Left ventricle myocardium inferior (tissue), 1 donor: Measurements from ENCODE around the gene ADCY3. TPM values are rescaled to one million over a fixed set of nuclear protein-coding genes. Genes with fewer than 3 reads are reported as not detected.

Experiments used
- DNase-seq: peaks from one replicate; pipeline ENCODE4 v3.0.0-alpha.2; 2020
- H3K27ac ChIP-seq: fragments of 200-600 bp; replicated peaks from 2 replicates; pipeline ENCODE4 v1.8.0; 2021
- H3K27me3 ChIP-seq: fragments of 200-600 bp; 2 replicates; pipeline ENCODE4 v1.8.0; 2021; ENCODE audit warnings: low read depth
- H3K36me3 ChIP-seq: fragments of 200-600 bp; 2 replicates; pipeline ENCODE4 v1.8.0; 2021
- H3K4me1 ChIP-seq: fragments of 200-600 bp; 2 replicates; pipeline ENCODE4 v1.8.0; 2021
- H3K4me3 ChIP-seq: fragments of 200-600 bp; 2 replicates; pipeline ENCODE4 v1.8.0; 2021; ENCODE audit warnings: mild to moderate bottlenecking, moderate library complexity
- H3K9me3 ChIP-seq: fragments of 200-600 bp; replicated peaks from 2 replicates; pipeline ENCODE4 v1.8.0; 2021
- CTCF ChIP-seq: fragments of 200-600 bp; IDR thresholded peaks from 2 replicates; pipeline ENCODE4 v1.8.0; 2021; ENCODE audit warnings: antibody characterized with exemption, mild to moderate bottlenecking, borderline replicate concordance
- intact Hi-C: fragments of 100-400 bp; cut with micrococcal nuclease; formaldehyde crosslinking; loops from one replicate; pipeline ENCODE4 v1.11.0; 2022
- total RNA-seq: library from RNA; stranded (reverse); fragmentation: NEBNext Ultra II Directional; extraction: Animal tissue kit (Norgen Biotek cat#: 25700); gene quantifications from one replicate; pipeline ENCODE4 v1.2.1, GENCODE V29; 2021
- donor health status: DM: no; HTN: yes; CAD: no; lungs with severe emphysema.

The ADCY3 gene
- total RNA-seq, 1 donor from 2014 or later = 12.8 TPM

- H3K4me3 ChIP-seq = no peak overlapping the region
- TF ChIP-seq CTCF = no peak
- H3K27ac ChIP-seq = no peak overlapping the region
- no peak for DNase-seq
- H3K4me1 ChIP-seq = peaks cover 18% of the 10 kb centered on the region
- peaks cover 6% of the 10 kb centered on the region for H3K36me3 ChIP-seq
- no peaks in the 10 kb centered on the region for H3K9me3 ChIP-seq
- H3K27me3 ChIP-seq = no peaks in the 10 kb centered on the region
- intact Hi-C loops = no loop called here
These were observed 131.2 kb downstream of the ADCY3 start for GRCh38 chr2:24788816-24789215.

GRCh38 chr2:24787532-24787931, 132.5 kb downstream of the ADCY3 start:
- no peak overlapping the region for H3K27ac ChIP-seq

GRCh38 chr2:24785671-24786321, 134.2 kb downstream of the ADCY3 start:
- Histone ChIP-seq H3K27me3 (no peaks in the 10 kb centered on the region), H3K27ac (no peak overlapping the region), H3K9me3 (no peaks in the 10 kb centered on the region), H3K4me3 (no peak overlapping the region), H3K36me3 (peaks cover 6% of the 10 kb centered on the region), H3K4me1 (peaks cover 5% of the 10 kb centered on the region)
- intact Hi-C loops = no loop called here
- no peak for TF ChIP-seq CTCF
- DNase-seq = no peak

More at GRCh38 chr2:24787532-24787931, 132.5 kb downstream of the ADCY3 start:
- H3K36me3 ChIP-seq = peaks cover 6% of the 10 kb centered on the region
- H3K9me3 ChIP-seq = no peaks in the 10 kb centered on the region
- no peak overlapping the region for H3K4me3 ChIP-seq
- no peak for DNase-seq
- no peak for TF ChIP-seq CTCF
- intact Hi-C loops = no loop called here
- H3K27me3 ChIP-seq = no peaks in the 10 kb centered on the region
- H3K4me1 ChIP-seq = peaks cover 10% of the 10 kb centered on the region

- H3K9me3 ChIP-seq = no peaks in the 10 kb centered on the region
- intact Hi-C loops = no loop called here
- DNase-seq = no peak
- H3K27me3 ChIP-seq = no peaks in the 10 kb centered on the region
- no peak for TF ChIP-seq CTCF
- H3K4me1 ChIP-seq = no peaks in the 10 kb centered on the region
- H3K4me3 ChIP-seq = no peak overlapping the region
- no peak overlapping the region for H3K27ac ChIP-seq
- no peaks in the 10 kb centered on the region for H3K36me3 ChIP-seq
These were observed 136.4 kb downstream of the ADCY3 start for GRCh38 chr2:24783641-24784040.

GRCh38 chr2:24779116-24779515, 140.9 kb downstream of the ADCY3 start:
- Histone ChIP-seq H3K4me3 (no peak overlapping the region), H3K36me3 (no peaks in the 10 kb centered on the region), H3K9me3 (no peaks in the 10 kb centered on the region), H3K27me3 (no peaks in the 10 kb centered on the region), H3K27ac (no peak overlapping the region), H3K4me1 (no peaks in the 10 kb centered on the region)
- no peak for TF ChIP-seq CTCF
- intact Hi-C loops = no loop called here
- no peak for DNase-seq

GRCh38 chr2:24774373-24774772, 145.7 kb downstream of the ADCY3 start:
- no peak overlapping the region for H3K4me3 ChIP-seq
- no peak for DNase-seq
- H3K9me3 ChIP-seq = no peaks in the 10 kb centered on the region
- no peak for TF ChIP-seq CTCF
- no peaks in the 10 kb centered on the region for H3K4me1 ChIP-seq
- intact Hi-C loops = no loop called here
- H3K27ac ChIP-seq = no peak overlapping the region
- no peaks in the 10 kb centered on the region for H3K27me3 ChIP-seq
- peaks cover 10% of the 10 kb centered on the region for H3K36me3 ChIP-seq
